OCI-LY3 (cell line): ENCODE data around the gene SDK2.

Experiments used
- CTCF ChIP-seq: fragments of 200-600, 300-600 bp; sonication (generic); IDR thresholded peaks from 2 replicates; pipeline ENCODE4 v1.5.1; 2014; ENCODE audit warnings: antibody characterized with exemption, low read length, low read depth
- EZH2phosphoT487 ChIP-seq: fragments of 200-600 bp; shearing (Covaris generic); IDR thresholded peaks from 2 replicates; pipeline ENCODE4 v1.6.1; 2018; ENCODE audit warnings: antibody characterized with exemption, mixed run types, low read depth

- TF ChIP-seq CTCF (no peak), EZH2phosphoT487 (no peak)
Measured at GRCh38 chr17:73503560-73503959, 140.7 kb downstream of the SDK2 start.
